Smooth muscle cell (in vitro differentiated cells): Measurements from ENCODE around the gene SLC10A3. TPM values are rescaled to one million over a fixed set of nuclear protein-coding genes. Genes with fewer than 3 reads are reported as not detected.

ENCODE experiments used
- DNase-seq: peaks from one replicate; lab custom pipeline; 2025; ENCODE audit not compliant: unreplicated experiment; lab: John Stamatoyannopoulos, UW
- H2AFZ ChIP-seq: fragments of 200-600 bp; sonication (generic); 2 replicates; pipeline ENCODE4 v1.6.0; 2016; ENCODE audit warnings: antibody characterized with exemption, low read depth, mild to moderate bottlenecking
- H3F3A ChIP-seq: fragments of 200-600 bp; sonication (generic); 2 replicates; pipeline ENCODE4 v1.6.0; 2017; ENCODE audit warnings: antibody characterized with exemption, low read depth
- H3K27ac ChIP-seq: fragments of 200-600 bp; sonication (generic); 2 replicates; pipeline ENCODE4 v1.5.1; 2016; ENCODE audit warnings: low read depth, mild to moderate bottlenecking
- H3K27me3 ChIP-seq: fragments of 200-600 bp; sonication (generic); 2 replicates; pipeline ENCODE4 v1.6.1; 2016; ENCODE audit warnings: low read depth, mild to moderate bottlenecking
- H3K36me3 ChIP-seq: fragments of 200-600 bp; sonication (generic); 2 replicates; pipeline ENCODE4 v1.5.1; 2016; ENCODE audit warnings: low read depth
- H3K4me1 ChIP-seq: fragments of 200-600 bp; sonication (generic); 2 replicates; pipeline ENCODE4 v1.5.1; 2016; ENCODE audit warnings: low read depth
- H3K4me2 ChIP-seq: fragments of 200-600 bp; sonication (generic); 2 replicates; pipeline ENCODE4 v1.6.0; 2016; ENCODE audit warnings: mild to moderate bottlenecking
- H3K4me3 ChIP-seq: fragments of 200-600 bp; sonication (generic); 2 replicates; pipeline ENCODE4 v1.5.1; 2016; ENCODE audit warnings: mild to moderate bottlenecking
- H3K79me2 ChIP-seq: fragments of 200-600 bp; sonication (generic); 2 replicates; pipeline ENCODE4 v1.6.0; 2016; ENCODE audit warnings: low read depth, mild to moderate bottlenecking
- H3K9ac ChIP-seq: fragments of 200-600 bp; sonication (generic); 2 replicates; pipeline ENCODE4 v1.6.0; 2016; ENCODE audit warnings: low read depth
- H3K9me3 ChIP-seq: fragments of 200-600 bp; sonication (generic); replicated peaks from 2 replicates; pipeline ENCODE4 v1.5.1; 2016; ENCODE audit warnings: low read depth
- H4K20me1 ChIP-seq: fragments of 200-600 bp; sonication (generic); 2 replicates; pipeline ENCODE4 v1.6.0; 2016; ENCODE audit warnings: low read depth
- WGBS: methylation state at CpG from one replicate; pipeline ENCODE4 v1.1.7; 2016; ENCODE audit warnings: low lambda C conversion rate; 5-methylcytosine and 5-hydroxymethylcytosine counted together
- polyA plus RNA-seq: library from polyadenylated mRNA; unstranded; fragments of >200 nt; fragmentation: Nextera tagmentation; extraction: Ambion mirVana; gene quantifications from 2 replicates; pipeline ENCODE4 v1.2.1, GENCODE V29; 2016
- total RNA-seq: library from RNA; depleted of rRNA; stranded (reverse); fragments of >200 nt; gene quantifications from 2 replicates; pipeline ENCODE4 v1.2.3, GENCODE V29; 2014
- TF ChIP-seq, protein P1 (sequence below): fragments of 200-600 bp; sonication (generic); IDR thresholded peaks from 2 replicates; pipeline ENCODE4 v1.5.1; 2017; ENCODE audit warnings: borderline replicate concordance, mild to moderate bottlenecking, antibody characterized with exemption; ENCODE audit not compliant: insufficient read depth, poor library complexity, severe bottlenecking

SLC10A3 gene
- total and polyA plus RNA-seq, 2 experiments from 2014 or later, result 34.7 to 52.1 TPM

DNA sequence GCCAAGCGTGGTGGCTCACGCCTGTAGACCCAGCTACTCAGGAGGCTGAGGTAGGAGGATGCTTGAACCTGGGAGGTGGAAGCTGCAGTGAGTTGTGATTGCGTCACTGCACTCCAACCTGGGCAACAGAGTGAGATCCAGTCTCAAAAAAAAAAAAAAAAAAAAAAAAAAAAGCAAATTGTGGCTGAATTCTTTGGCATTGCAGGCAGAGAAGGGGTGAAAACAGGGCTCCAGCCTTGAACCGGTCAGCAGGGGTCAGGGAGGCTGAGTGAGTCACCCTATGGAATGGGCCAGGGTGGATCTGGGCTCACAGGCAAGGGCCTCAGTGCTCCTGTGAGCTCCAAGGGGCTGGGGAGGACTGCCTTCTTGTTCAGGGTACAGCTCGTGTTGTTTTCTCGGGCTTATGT lies 38.8 kb upstream of the SLC10A3 start:
- H3F3A ChIP-seq, result no peaks in the 10 kb centered on the region
- no peaks in the 10 kb centered on the region for H4K20me1 ChIP-seq
- no peaks in the 10 kb centered on the region for H3K79me2 ChIP-seq
- no peaks in the 10 kb centered on the region for H3K9me3 ChIP-seq
- 78% methylated on average over 6 of the region's 6 CpGs for WGBS
- no peak overlapping the region for H3K27ac ChIP-seq
- H3K4me2 ChIP-seq, result no peak overlapping the region
- no peak for DNase-seq
- no peaks in the 10 kb centered on the region for H3K4me1 ChIP-seq
- H3K36me3 ChIP-seq, result no peaks in the 10 kb centered on the region
- H3K9ac ChIP-seq, result no peak overlapping the region
- no peak overlapping the region for H2AFZ ChIP-seq
- H3K4me3 ChIP-seq, result no peak overlapping the region
- TF ChIP-seq, protein P1, sequence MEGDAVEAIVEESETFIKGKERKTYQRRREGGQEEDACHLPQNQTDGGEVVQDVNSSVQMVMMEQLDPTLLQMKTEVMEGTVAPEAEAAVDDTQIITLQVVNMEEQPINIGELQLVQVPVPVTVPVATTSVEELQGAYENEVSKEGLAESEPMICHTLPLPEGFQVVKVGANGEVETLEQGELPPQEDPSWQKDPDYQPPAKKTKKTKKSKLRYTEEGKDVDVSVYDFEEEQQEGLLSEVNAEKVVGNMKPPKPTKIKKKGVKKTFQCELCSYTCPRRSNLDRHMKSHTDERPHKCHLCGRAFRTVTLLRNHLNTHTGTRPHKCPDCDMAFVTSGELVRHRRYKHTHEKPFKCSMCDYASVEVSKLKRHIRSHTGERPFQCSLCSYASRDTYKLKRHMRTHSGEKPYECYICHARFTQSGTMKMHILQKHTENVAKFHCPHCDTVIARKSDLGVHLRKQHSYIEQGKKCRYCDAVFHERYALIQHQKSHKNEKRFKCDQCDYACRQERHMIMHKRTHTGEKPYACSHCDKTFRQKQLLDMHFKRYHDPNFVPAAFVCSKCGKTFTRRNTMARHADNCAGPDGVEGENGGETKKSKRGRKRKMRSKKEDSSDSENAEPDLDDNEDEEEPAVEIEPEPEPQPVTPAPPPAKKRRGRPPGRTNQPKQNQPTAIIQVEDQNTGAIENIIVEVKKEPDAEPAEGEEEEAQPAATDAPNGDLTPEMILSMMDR, result no peak
- H3K27me3 ChIP-seq, result no peaks in the 10 kb centered on the region

DNA sequence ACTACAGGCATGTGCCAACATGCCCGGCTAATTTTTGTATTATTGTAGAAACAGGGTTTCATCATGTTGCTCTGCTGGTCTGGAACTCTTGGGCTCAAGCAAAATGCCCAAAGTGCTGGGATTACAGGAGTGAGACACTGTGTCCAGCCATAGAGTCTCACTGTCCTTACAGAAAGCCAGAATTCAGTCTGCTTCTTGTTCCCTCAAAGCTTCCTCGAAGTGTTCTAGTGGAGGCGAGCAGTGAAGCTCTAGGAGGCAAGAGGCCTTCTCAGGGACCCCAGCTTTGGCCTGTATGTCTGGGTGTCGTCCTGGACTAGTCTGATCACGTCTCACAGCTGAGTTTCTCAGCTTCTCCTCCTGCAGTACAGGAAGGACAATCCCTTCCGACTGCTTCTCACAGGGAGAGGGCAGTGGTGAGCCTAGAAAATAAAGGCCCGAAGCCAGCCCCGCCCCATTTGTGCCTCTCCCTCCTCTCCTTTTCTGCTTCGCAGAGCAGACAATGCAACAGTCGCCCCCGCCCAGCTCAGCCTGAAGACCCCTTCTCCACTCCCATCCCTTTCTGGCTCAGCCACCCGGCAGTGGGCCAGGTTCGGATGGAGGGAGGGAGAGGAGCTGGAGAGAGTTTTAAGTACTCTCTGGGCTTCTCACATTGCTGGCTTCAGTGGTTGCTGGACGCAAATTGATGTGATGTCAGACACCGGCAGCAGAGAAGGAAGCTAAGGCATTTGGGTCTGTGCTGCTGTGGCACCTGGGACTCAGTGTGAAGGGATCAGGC lies 36.7 kb upstream of the SLC10A3 start:
- Histone ChIP-seq H4K20me1 (no peaks in the 10 kb centered on the region), H3K36me3 (no peaks in the 10 kb centered on the region), H3K27ac (peak overlapping the region; percentile 82), H3K4me2 (peak overlapping the region; percentile 80), H2AFZ (no peak overlapping the region), H3F3A (no peaks in the 10 kb centered on the region), H3K9me3 (no peaks in the 10 kb centered on the region), H3K79me2 (no peaks in the 10 kb centered on the region), H3K4me3 (peak overlapping the region; percentile 42), H3K9ac (no peak overlapping the region), H3K27me3 (no peaks in the 10 kb centered on the region), H3K4me1 (no peaks in the 10 kb centered on the region)
- TF ChIP-seq, protein P1, result peak; percentile 26
- WGBS, result 38% methylated on average over 15 of the region's 15 CpGs
- no peak for DNase-seq

GRCh38 chrX:154525606-154526490 lies 35.4 kb upstream of the SLC10A3 start:
- Histone ChIP-seq H3K4me3 (no peak overlapping the region), H3K27ac (peak overlapping the region; percentile 15), H3K79me2 (no peaks in the 10 kb centered on the region), H3K9ac (no peak overlapping the region), H3K27me3 (no peaks in the 10 kb centered on the region), H3K9me3 (no peaks in the 10 kb centered on the region), H3K4me1 (no peaks in the 10 kb centered on the region), H3F3A (no peaks in the 10 kb centered on the region), H3K36me3 (no peaks in the 10 kb centered on the region), H2AFZ (no peak overlapping the region), H4K20me1 (no peaks in the 10 kb centered on the region), H3K4me2 (no peak overlapping the region)
- TF ChIP-seq, protein P1, result no peak
- 82% methylated on average over 14 of the region's 14 CpGs for WGBS
- no peak for DNase-seq
